Measurements from ENCODE around the gene FBXL15. TPM values are rescaled to one million over a fixed set of nuclear protein-coding genes. Genes with fewer than 3 reads are reported as not detected.

FBXL15 gene
- total RNA-seq, 1 donor from 2014 or later: 8.6 TPM

DNA sequence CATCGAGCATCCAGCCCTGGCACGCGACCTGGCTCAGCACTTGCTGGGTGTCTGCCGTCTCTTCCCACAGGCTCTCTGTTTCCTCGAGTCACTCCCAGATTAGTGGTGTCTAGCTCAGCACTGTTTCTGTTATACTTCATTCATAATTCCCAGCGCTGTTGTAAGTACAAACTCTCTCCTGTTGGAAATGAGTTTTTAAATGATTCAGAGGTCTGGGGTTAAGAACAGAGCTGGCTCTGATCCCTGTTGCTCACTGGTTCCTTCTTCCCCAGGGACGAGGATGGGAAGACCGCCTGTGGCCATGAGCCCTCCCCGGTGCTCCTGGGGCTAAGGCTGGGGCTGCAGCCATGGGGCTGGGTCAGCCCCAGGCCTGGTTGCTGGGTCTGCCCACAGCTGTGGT is 48.0 kb downstream of the FBXL15 start:
- no peak for FAIRE-seq

DNA sequence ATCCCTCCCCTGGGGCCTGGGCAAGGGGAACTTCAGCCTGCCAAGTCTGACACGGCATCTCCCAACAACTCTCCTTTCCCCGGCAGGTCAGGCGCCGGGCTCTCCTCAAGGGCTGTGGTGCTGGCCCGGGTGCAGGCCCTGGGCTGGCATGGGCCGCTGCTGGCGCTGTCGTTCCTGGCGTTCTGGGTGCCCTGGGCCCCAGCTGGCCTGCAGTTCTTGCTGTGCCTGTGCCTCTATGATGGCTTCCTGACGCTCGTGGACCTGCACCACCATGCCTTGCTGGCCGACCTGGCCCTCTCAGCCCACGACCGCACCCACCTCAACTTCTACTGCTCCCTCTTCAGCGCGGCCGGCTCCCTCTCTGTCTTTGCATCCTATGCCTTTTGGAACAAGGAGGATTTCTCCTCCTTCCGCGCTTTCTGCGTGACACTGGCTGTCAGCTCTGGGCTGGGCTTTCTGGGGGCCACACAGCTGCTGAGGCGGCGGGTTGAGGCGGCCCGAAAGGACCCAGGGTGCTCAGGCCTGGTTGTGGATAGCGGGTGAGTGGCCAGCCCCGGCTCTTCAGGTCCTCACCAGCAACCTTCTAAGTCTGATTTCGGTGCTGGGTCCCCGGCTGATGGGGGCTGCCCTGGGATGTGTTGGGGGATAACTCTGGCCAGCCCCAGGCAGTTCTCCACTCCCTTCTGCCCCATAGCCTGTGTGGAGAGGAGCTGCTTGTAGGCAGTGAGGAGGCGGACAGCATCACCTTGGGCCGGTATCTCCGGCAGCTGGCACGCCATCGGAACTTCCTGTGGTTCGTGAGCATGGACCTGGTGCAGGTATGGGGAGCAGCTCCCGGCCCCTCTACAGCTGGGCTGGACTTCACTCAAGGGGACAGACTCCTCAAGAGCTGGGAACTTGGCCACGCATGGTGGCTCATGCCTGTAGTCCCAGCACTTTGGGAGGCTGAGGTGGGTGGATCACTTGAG is 50.2 kb downstream of the FBXL15 start:
- no peaks in the 10 kb centered on the region for H3K4me1 ChIP-seq (ENCODE audit: insufficient read depth, low read length)
- FAIRE-seq (no peak), DNase-seq (ENCODE audit: low read depth) (no peak)
- H3K79me2 ChIP-seq (ENCODE audit: insufficient read depth, low read length): no peaks in the 10 kb centered on the region
- H3K4me2 ChIP-seq (ENCODE audit: low read length): no peak overlapping the region
- Mint-ChIP-seq H3K27ac (ENCODE audit: unreplicated experiment) (no peak overlapping the region), H3K4me1 (ENCODE audit: low read depth, unreplicated experiment) (peaks cover 4% of the 10 kb centered on the region), H3K36me3 (ENCODE audit: low read depth, unreplicated experiment) (no peaks in the 10 kb centered on the region), H3K9me3 (ENCODE audit: unreplicated experiment) (no peaks in the 10 kb centered on the region), H3K27me3 (ENCODE audit: low read depth, unreplicated experiment) (peaks cover 3% of the 10 kb centered on the region), H3K4me3 (ENCODE audit: unreplicated experiment) (no peak overlapping the region)
- H3K27ac ChIP-seq (ENCODE audit: low read depth, low read length): no peak overlapping the region
- H3K9me3 ChIP-seq (ENCODE audit: insufficient read depth, low read depth, low read length): no peaks in the 10 kb centered on the region
- TF ChIP-seq, protein P1, sequence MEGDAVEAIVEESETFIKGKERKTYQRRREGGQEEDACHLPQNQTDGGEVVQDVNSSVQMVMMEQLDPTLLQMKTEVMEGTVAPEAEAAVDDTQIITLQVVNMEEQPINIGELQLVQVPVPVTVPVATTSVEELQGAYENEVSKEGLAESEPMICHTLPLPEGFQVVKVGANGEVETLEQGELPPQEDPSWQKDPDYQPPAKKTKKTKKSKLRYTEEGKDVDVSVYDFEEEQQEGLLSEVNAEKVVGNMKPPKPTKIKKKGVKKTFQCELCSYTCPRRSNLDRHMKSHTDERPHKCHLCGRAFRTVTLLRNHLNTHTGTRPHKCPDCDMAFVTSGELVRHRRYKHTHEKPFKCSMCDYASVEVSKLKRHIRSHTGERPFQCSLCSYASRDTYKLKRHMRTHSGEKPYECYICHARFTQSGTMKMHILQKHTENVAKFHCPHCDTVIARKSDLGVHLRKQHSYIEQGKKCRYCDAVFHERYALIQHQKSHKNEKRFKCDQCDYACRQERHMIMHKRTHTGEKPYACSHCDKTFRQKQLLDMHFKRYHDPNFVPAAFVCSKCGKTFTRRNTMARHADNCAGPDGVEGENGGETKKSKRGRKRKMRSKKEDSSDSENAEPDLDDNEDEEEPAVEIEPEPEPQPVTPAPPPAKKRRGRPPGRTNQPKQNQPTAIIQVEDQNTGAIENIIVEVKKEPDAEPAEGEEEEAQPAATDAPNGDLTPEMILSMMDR (IDR thresholded peaks at IDR 0.05; ENCODE audit: insufficient read depth, low read depth, low read length): no peak
- TF ChIP-seq EZH2 (IDR thresholded peaks at IDR 0.05; ENCODE audit: insufficient read depth, low read length): no peak
- no peaks in the 10 kb centered on the region for H4K20me1 ChIP-seq (ENCODE audit: insufficient read depth, low read length)
- no peak overlapping the region for H3K4me3 ChIP-seq (ENCODE audit: insufficient read depth, low read depth, low read length)
- no peaks in the 10 kb centered on the region for H3K27me3 ChIP-seq (ENCODE audit: insufficient read depth, low read length)
- H3K9ac ChIP-seq (ENCODE audit: low read length): no peak overlapping the region
- H3K36me3 ChIP-seq (ENCODE audit: insufficient read depth, low read length): no peaks in the 10 kb centered on the region
- no peak overlapping the region for H2AFZ ChIP-seq (ENCODE audit: low read depth, low read length)

More for the DNA sequence above, 48.0 kb downstream of the FBXL15 start:
- Mint-ChIP-seq H3K4me1 (ENCODE audit: low read depth, unreplicated experiment) (no peaks in the 10 kb centered on the region), H3K9me3 (ENCODE audit: unreplicated experiment) (no peaks in the 10 kb centered on the region), H3K27me3 (ENCODE audit: low read depth, unreplicated experiment) (peaks cover 3% of the 10 kb centered on the region), H3K36me3 (ENCODE audit: low read depth, unreplicated experiment) (no peaks in the 10 kb centered on the region), H3K4me3 (ENCODE audit: unreplicated experiment) (no peak overlapping the region), H3K27ac (ENCODE audit: unreplicated experiment) (no peak overlapping the region)
- Histone ChIP-seq H3K36me3 (ENCODE audit: insufficient read depth, low read length) (no peaks in the 10 kb centered on the region), H3K27me3 (ENCODE audit: insufficient read depth, low read length) (no peaks in the 10 kb centered on the region), H3K4me2 (ENCODE audit: low read length) (no peak overlapping the region), H3K9me3 (ENCODE audit: insufficient read depth, low read depth, low read length) (no peaks in the 10 kb centered on the region), H3K4me3 (ENCODE audit: insufficient read depth, low read depth, low read length) (no peak overlapping the region), H4K20me1 (ENCODE audit: insufficient read depth, low read length) (no peaks in the 10 kb centered on the region), H3K9ac (ENCODE audit: low read length) (no peak overlapping the region), H2AFZ (ENCODE audit: low read depth, low read length) (no peak overlapping the region), H3K4me1 (ENCODE audit: insufficient read depth, low read length) (no peaks in the 10 kb centered on the region), H3K79me2 (ENCODE audit: insufficient read depth, low read length) (no peaks in the 10 kb centered on the region), H3K27ac (ENCODE audit: low read depth, low read length) (no peak overlapping the region)
- TF ChIP-seq, protein P1 (IDR thresholded peaks at IDR 0.05; ENCODE audit: insufficient read depth, low read depth, low read length): no peak
- DNase-seq (ENCODE audit: low read depth): no peak

Small RNAs within 50 kb of the gene (microRNA-seq; reads per million reads assigned to microRNA genes)
- gene MIR146B: 240 reads per million, percentile 72 among the genes with 10 or more reads in this experiment

Other genes starting within 250 kb of the FBXL15 start
- gene ELOVL3, start 194.5 kb upstream of the FBXL15 start, total RNA-seq: 0.48 and 0.62 TPM in 2 replicates
- 1.6 and 1.7 TPM in 2 replicates for gene PITX3, start 179.3 kb upstream of the FBXL15 start, total RNA-seq
- gene GBF1, start 175.3 kb upstream of the FBXL15 start, total RNA-seq: 72.8 and 75.2 TPM in 2 replicates
- 35.7 and 39.9 TPM in 2 replicates for gene NFKB2, start 25.1 kb upstream of the FBXL15 start, total RNA-seq
- gene PSD, start 2.1 kb upstream of the FBXL15 start, total RNA-seq: 8.8 and 11.7 TPM in 2 replicates
- gene CUEDC2, start 11.7 kb downstream of the FBXL15 start, total RNA-seq: 46.9 and 49.1 TPM in 2 replicates
- gene C10orf95, start 30.7 kb downstream of the FBXL15 start, total RNA-seq: 0.19 and 0.20 TPM in 2 replicates
- 145 and 155 TPM in 2 replicates for gene ACTR1A, start 81.9 kb downstream of the FBXL15 start, total RNA-seq
- gene SUFU, start 83.1 kb downstream of the FBXL15 start, total RNA-seq: 25.8 and 26.2 TPM in 2 replicates
- 103 and 117 TPM in 2 replicates for gene TRIM8, start 223.6 kb downstream of the FBXL15 start, total RNA-seq